ENCODE results near the gene BLTP3B.

GRCh38 chr12:100169345-100169744 lies 26.7 kb upstream of the BLTP3B start:
- TF ChIP-seq CTCF (IDR thresholded peaks at IDR 0.05) (no peak), EP300 (IDR thresholded peaks at IDR 0.05) (no peak), POLR2AphosphoS5 (IDR thresholded peaks at IDR 0.05) (no peak)
